BJ (cell line): ENCODE results near the gene BLACAT1. TPM values are rescaled to one million over a fixed set of nuclear protein-coding genes. Genes with fewer than 3 reads are reported as not detected.

Experiments used
- CTCF ChIA-PET: fragments of 350-600 bp; formaldehyde crosslinking; extraction: SDS; loops from one replicate; lab custom pipeline; 2021; ENCODE audit warnings: antibody characterized with exemption, inconsistent platforms; lab: Yijun Ruan, JAX
- POLR2A ChIA-PET: fragments of 300-600 bp; sonication (Branson Sonifier 250); formaldehyde crosslinking; extraction: SDS; loops from one replicate; lab custom pipeline; 2021; ENCODE audit warnings: antibody characterized with exemption; lab: Charles Lee
- DNase-seq: peaks from one replicate; pipeline ENCODE4 v3.0.0-alpha.2; 2011; ENCODE audit warnings: low read depth
- H3K27me3 ChIP-seq: 2 replicates; pipeline ENCODE4 v1.6.0; 2011; ENCODE audit warnings: low read length; ENCODE audit not compliant: control insufficient read depth, insufficient read depth
- H3K36me3 ChIP-seq: 2 replicates; pipeline ENCODE4 v1.5.1; 2011; ENCODE audit warnings: low read length; ENCODE audit not compliant: control insufficient read depth, insufficient read depth
- H3K4me3 ChIP-seq: 2 replicates; pipeline ENCODE4 v1.5.1; 2011; ENCODE audit warnings: low read depth, mild to moderate bottlenecking, control low read depth, low read length
- CTCF ChIP-seq: IDR thresholded peaks from 2 replicates; pipeline ENCODE4 v1.5.1; 2011; ENCODE audit warnings: low read depth, mild to moderate bottlenecking, control low read depth, inconsistent platforms, low read length, moderate library complexity; ENCODE audit not compliant: insufficient read depth
- polyA minus RNA-seq: library from RNA; depleted of rRNA, polyadenylated mRNA; stranded (reverse); fragments of >200 nt; gene quantifications from 2 replicates; pipeline ENCODE4 v1.2.3, GENCODE V29; 2011; rRNA and poly(A)+ RNA removed
- polyA plus RNA-seq: library from polyadenylated mRNA; depleted of rRNA; stranded (reverse); fragments of >200 nt; gene quantifications from 2 replicates; pipeline ENCODE4 v1.2.3, GENCODE V29; 2011; rRNA removed

The BLACAT1 gene
- polyA plus RNA-seq (0.02 TPM in 1 of 2 replicates, not detected in the other), polyA minus RNA-seq (not detected in 2 replicates)

GRCh38 chr1:205455581-205456382, at the start of gene BLACAT1:
TSS of gene BLACAT1 (minus strand) at chr1:205456045.
- Histone ChIP-seq H3K36me3 (no peaks in the 10 kb centered on the region), H3K4me3 (no peak within 1 kb of the TSS), H3K27me3 (peaks cover 60% of the 10 kb centered on the region)
- ChIA-PET CTCF (interaction anchor here (1.1 to 2.3 kb wide), 4 partner anchors 11 to 32 kb away, joined by 3 to 6 read pairs (median 4); no protein-coding TSS in a partner anchor), POLR2A (no interaction called here)
- TF ChIP-seq CTCF, result no peak
- no peak for DNase-seq

DNA sequence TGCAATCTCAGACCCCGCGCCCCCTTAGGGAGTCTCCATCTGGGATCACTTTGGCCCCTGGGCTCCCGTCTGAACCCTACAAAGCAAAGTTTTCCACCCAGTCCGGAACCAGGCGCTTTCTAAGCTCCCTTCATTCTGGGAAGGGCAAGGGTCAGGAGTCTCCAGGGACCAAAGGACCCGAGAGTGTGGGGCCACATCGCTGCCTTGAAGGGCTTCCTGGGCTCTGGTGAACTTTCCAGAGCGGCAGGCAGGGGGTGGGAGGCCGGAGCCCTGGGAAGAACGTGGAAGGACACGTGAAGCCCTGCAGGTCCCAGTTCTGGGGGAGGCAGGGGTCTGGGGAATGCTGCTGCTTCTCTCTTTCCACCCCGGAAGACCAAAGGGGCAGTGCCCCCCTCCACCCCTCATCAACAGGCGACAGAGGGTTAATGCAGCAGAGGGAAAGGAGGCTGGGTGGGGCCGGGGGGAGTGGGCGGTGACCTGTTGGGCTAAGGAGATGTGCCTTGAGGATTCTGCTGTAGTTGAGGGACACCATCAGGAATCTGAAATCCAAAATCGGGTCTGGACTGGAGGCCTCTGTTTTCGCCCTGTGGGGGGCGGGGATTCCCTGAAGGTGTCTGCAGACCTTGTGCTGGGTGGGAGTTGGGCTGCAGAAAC, 49.4 kb upstream of the BLACAT1 start:
- peak overlapping the region; percentile 42 for H3K4me3 ChIP-seq
- peaks cover 30% of the 10 kb centered on the region for H3K27me3 ChIP-seq
- POLR2A ChIA-PET, result interaction anchor here (0.7 kb wide), 1 partner anchor 1524 kb away, joined by 3 read pairs; no protein-coding TSS in a partner anchor
- CTCF ChIA-PET, result interaction anchor here (0.6 to 37.0 kb wide), 5 partner anchors 13 to 151 kb away, joined by 3 to 819 read pairs (median 3); no protein-coding TSS in a partner anchor
- no peaks in the 10 kb centered on the region for H3K36me3 ChIP-seq
- DNase-seq, result no peak
- peak; percentile 15; the same call in 1 of the 2 replicates for TF ChIP-seq CTCF

DNA sequence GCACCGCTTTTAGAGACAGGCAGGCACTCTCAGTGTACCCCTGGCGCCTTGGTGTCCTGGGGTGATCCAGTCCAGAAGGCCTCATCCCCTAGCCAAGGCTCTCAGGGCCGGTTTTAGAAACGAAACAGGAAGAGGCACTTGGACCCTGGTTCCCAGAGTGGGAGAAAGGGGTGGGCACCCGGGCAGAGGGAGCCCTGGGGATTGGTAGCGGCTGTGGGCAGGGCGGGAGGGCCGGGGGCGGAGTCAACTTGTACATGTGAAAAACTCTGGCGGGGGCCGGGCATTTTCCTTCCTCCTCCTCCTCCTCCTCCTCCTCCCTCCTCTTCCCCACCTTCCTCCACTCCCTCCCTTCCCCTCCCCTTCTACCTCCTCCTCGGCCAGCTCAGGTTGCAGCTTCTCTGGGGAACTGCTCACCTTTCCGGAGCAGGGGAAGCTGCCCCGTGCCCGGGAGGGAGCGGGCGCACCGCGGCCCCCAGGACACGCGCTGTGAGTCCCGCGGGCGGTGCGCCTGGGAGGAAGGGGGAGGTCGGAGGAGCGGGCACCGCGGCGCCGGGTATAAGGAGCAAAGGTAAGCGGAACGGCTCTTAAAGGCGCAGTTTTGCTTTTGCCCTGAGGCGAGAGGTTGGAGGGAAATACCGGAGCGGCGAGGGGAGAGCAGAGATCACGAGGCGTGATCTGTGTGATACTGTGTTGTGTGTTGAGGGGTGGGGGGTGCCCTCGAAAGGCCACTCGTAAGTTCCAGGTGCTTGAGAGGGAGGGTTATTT, 48.6 kb upstream of the BLACAT1 start, which contains the start of gene CDK18:
CDK18 (plus strand) TSS at position 359 of the 765 bp plus-strand sequence. CDS start 18,499 bp downstream, outside the sequence.
- Histone ChIP-seq H3K4me3 (peak within 1 kb of the TSS; percentile 42), H3K27me3 (peaks cover 29% of the 10 kb centered on the region), H3K36me3 (no peaks in the 10 kb centered on the region)
- no peak for DNase-seq
- TF ChIP-seq CTCF, result no peak
- POLR2A ChIA-PET, result no interaction called here
- CTCF ChIA-PET, result interaction anchor here (1.5 to 37.0 kb wide), 4 partner anchors 15 to 150 kb away, joined by 3 to 819 read pairs (median 10); no protein-coding TSS in a partner anchor

GRCh38 chr1:205502992-205503391, 47.1 kb upstream of the BLACAT1 start:
- no peak for TF ChIP-seq CTCF
- ChIA-PET POLR2A (no interaction called here), CTCF (interaction anchor here (0.6 to 37.0 kb wide), 4 partner anchors 11 to 127 kb away, joined by 3 to 819 read pairs (median 10); no protein-coding TSS in a partner anchor)
- no peaks in the 10 kb centered on the region for H3K36me3 ChIP-seq
- H3K4me3 ChIP-seq, result no peak overlapping the region
- peaks cover 28% of the 10 kb centered on the region for H3K27me3 ChIP-seq
- no peak for DNase-seq
